ENCODE measurements around the gene PTPRB.

GRCh38 chr12:70557583-70558191 is 79.5 kb downstream of the PTPRB start:
- no peak for TF ChIP-seq CTCF (IDR thresholded peaks at IDR 0.05 in 8 of 11, conservative IDR thresholded peaks at IDR 0.05 in 3 of 11)
- no peak for TF ChIP-seq POLR2A (IDR thresholded peaks at IDR 0.05)

All from spleen (tissue), 7 donors.